DND-41 (cell line): Measurements from ENCODE around the gene SLC22A9.
"Not testable (repeated sequence)": the region's sequence is repeated elsewhere in the genome, so short reads cannot be mapped to it uniquely, and the experiment has no call there.

Experiments used
- CTCF ChIP-seq: IDR thresholded peaks from 2 replicates; pipeline ENCODE4 v1.5.1; 2012; ENCODE audit warnings: borderline replicate concordance, low read length, moderate library complexity, mild to moderate bottlenecking; ENCODE audit not compliant: poor library complexity, severe bottlenecking; ENCODE audit errors: extremely low read depth
- EZH2 ChIP-seq: IDR thresholded peaks from 3 replicates; pipeline ENCODE4 v1.6.1; 2012; ENCODE audit warnings: borderline replicate concordance, low read depth, mild to moderate bottlenecking, moderate library complexity, low read length, inconsistent platforms; ENCODE audit not compliant: severe bottlenecking

DNA sequence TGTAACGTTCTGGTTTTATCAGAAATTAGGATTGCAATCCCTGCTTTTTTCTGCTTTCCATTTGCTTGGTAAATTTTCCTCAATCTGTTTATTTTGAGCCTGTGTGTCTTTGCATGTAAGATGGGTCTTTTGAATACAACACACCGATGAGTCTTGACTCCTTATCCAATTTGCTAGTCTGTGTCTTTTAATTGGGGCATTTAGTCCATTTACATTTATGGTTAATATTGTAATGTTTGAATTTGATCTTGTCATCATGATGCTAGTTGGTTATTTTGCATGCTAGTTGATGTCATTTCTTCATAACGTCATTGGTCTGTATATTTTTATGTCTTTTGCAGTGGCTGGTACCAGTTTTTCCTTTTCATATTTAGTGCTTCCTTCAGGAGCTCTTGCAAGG, 34.5 kb upstream of the SLC22A9 start:
- TF ChIP-seq CTCF, EZH2: not testable (repeated sequence)
